HUDEP-2 (cell line): ENCODE measurements around the gene SEZ6.

Source experiments
- DNase-seq, 76 experiments: peaks; one replicate each; lab custom pipeline; 2025; ENCODE audit not compliant: unreplicated experiment in 76 of 76; lab: John Stamatoyannopoulos, UW

Gene SEZ6

DNA sequence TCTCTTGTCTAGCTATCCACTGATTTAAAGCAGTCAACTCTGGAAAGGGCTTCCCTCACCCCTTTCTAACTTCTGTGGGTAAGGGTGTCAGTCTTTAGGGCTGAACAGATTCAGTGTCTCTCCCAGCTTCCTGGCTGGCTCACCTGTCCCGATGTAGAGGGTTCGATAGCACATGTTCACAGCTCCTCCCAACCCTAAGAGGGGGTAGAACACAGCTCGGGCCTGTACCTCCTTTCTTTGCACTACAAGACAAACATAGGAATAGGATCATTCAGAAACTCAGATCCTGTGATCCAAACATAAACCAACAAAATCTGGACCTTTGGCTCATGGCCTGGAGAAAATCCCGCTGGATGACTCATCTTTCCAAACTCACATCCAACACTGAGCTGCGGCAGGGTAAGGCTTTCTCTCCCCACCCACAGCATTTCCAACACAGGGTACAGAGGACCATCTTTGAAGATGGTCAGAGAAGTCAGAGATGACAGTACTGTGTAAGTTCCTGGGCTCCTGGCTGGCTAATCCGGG is 97.1 kb downstream of the SEZ6 start:
- DNase-seq, result no peak

DNA sequence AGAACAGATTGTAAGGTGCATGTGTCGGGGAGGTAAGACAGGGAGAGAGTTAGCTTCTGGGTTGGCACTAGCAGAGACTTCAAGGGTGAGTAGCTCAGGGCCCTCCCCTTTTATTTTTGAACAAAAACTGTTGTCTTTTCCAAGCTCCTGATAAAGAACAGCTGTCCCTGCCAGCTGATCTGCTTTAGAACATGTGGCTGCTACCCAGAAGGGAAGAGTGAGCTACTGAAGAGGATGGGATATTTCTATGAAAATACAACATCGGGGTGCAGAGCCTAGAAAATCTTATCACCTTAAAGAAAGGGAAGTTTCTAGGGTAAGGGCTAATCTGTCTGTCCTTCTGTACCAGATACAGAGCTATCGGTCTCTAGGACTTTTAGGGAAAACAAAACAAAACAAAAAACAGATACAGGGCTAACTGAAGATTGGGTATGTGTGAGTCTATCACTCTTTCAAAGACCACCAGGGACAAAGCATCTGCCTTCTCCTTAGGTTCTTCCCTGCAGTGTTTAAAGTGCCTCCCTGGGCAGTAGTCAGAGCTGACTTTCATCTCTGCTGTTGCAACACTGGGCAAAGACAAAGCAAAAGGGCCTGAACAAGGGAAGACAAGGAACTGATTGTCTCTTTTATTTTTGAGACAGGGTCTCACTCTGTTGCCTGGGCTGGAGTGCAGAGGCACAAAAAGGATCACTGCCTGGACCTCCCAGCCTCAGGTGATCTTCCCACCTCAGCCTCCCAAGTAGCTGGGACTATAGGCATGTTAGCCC is 97.9 kb downstream of the SEZ6 start:
- peak in 31 of 76 experiments; percentile 7 to 66 (median 29) for DNase-seq

DNA sequence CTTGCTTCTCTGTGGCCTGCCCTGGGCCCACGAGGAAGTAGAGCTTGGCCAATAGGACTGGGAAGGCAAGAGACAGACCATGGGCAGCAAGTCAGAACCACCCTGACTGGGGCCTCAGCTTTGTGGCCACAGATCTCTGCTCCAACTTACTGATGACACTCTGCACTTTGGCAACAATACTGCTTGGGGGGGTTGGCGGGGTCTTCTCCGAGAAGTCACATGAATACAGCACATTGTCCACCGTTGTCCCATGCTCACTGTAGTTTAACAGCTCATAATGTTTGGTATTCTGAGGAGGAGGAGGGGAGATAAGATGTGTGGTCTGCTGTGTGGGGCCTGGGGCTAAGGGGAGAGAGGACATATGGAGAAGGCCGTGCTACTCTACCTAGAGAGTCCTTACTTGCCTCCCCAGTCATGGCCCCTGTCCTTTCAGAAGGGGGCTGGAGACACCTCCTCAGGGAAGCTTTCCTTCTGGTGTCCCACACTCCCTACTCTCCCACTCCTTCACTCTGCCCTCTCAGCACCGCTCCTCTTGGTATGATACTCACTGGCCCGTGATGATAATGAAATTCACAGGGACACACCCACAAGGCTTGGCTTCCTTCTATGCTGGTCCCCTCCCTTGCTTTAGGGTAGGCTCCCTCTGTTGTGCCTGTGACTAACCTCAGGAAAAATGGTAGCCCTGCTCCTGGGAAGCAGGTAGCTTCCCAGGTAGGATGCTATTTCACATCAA is 99.0 kb downstream of the SEZ6 start:
- DNase-seq, result peak in 69 of 76 experiments; percentile 21 to 83 (median 54)

DNA sequence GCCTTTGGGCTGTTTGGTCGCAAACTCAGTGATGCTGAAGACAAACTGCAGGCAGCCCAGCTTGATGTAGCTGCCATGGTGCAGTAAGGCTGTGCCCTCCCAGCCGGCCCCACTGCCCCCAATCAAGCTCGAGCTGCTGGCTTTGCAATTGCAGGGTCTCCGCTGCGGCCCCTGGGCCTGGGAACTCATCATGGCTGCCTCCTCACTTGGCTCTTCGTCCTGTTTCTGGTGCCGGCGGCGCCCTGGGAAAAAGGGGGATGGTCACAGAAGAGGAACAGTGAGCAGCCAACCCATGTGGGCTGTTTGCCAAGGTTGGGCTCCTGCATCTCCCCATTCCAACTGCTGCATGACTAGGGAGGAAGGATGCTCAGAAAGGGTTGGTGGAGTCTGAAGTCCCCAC is 99.6 kb downstream of the SEZ6 start:
- DNase-seq, result peak in 9 of 76 experiments; percentile 15 to 59 (median 48)
